Measurements from ENCODE around the gene SLC3A2. TPM values are rescaled to one million over a fixed set of nuclear protein-coding genes. Genes with fewer than 3 reads are reported as not detected.

Gene SLC3A2
- total RNA-seq, 1 donor from 2014 or later = 1,548 TPM

GRCh38 chr11:62883673-62884072, 3.0 kb downstream of the SLC3A2 start:
- FAIRE-seq = no peak
- TF ChIP-seq CTCF (IDR thresholded peaks at IDR 0.05; ENCODE audit: insufficient read depth, low read length, severe bottlenecking) = no peak
- no peak for DNase-seq (ENCODE audit: low read depth)
- peaks cover 49% of the 10 kb centered on the region for H3K36me3 ChIP-seq (ENCODE audit: control insufficient read depth, insufficient read depth, low read length)
- no peaks in the 10 kb centered on the region for H3K27me3 ChIP-seq (ENCODE audit: control insufficient read depth, insufficient read depth, low read length)
- peak overlapping the region; percentile 85 for H3K4me3 ChIP-seq (ENCODE audit: low read depth, low read length)

DNA sequence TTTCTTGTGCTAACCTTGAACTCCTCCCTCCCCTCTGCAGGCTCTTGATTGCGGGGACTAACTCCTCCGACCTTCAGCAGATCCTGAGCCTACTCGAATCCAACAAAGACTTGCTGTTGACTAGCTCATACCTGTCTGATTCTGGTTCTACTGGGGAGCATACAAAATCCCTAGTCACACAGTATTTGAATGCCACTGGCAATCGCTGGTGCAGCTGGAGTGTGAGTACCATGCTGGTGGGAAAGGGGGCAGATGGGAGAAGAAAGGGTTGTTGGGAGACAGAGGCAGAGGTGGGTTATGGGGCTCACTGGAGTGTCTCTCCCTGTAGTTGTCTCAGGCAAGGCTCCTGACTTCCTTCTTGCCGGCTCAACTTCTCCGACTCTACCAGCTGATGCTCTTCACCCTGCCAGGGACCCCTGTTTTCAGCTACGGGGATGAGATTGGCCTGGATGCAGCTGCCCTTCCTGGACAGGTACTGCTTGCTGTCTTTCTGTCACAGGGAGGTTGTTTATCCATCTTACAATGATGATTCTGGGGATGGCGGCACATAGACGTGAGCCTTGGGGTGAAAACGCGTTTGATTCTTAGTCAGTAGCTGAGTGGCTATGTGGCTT, 4.5 kb downstream of the SLC3A2 start:
- H3K36me3 ChIP-seq (ENCODE audit: control insufficient read depth, insufficient read depth, low read length) = peaks cover 50% of the 10 kb centered on the region
- FAIRE-seq (no peak), DNase-seq (ENCODE audit: low read depth) (no peak)
- H3K27me3 ChIP-seq (ENCODE audit: control insufficient read depth, insufficient read depth, low read length) = no peaks in the 10 kb centered on the region
- no peak for TF ChIP-seq CTCF (IDR thresholded peaks at IDR 0.05; ENCODE audit: insufficient read depth, low read length, severe bottlenecking)
- H3K4me3 ChIP-seq (ENCODE audit: low read depth, low read length) = no peak overlapping the region

DNA sequence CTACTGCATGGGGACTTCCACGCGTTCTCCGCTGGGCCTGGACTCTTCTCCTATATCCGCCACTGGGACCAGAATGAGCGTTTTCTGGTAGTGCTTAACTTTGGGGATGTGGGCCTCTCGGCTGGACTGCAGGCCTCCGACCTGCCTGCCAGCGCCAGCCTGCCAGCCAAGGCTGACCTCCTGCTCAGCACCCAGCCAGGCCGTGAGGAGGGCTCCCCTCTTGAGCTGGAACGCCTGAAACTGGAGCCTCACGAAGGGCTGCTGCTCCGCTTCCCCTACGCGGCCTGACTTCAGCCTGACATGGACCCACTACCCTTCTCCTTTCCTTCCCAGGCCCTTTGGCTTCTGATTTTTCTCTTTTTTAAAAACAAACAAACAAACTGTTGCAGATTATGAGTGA, 7.7 kb downstream of the SLC3A2 start:
- FAIRE-seq = no peak
- Histone ChIP-seq H3K36me3 (ENCODE audit: control insufficient read depth, insufficient read depth, low read length) (peaks cover 40% of the 10 kb centered on the region), H3K27me3 (ENCODE audit: control insufficient read depth, insufficient read depth, low read length) (no peaks in the 10 kb centered on the region), H3K4me3 (ENCODE audit: low read depth, low read length) (no peak overlapping the region)
- DNase-seq (ENCODE audit: low read depth) = no peak
- no peak for TF ChIP-seq CTCF (IDR thresholded peaks at IDR 0.05; ENCODE audit: insufficient read depth, low read length, severe bottlenecking)

- no peak for FAIRE-seq
Measured at GRCh38 chr11:62889126-62889483, 8.4 kb downstream of the SLC3A2 start.

DNA sequence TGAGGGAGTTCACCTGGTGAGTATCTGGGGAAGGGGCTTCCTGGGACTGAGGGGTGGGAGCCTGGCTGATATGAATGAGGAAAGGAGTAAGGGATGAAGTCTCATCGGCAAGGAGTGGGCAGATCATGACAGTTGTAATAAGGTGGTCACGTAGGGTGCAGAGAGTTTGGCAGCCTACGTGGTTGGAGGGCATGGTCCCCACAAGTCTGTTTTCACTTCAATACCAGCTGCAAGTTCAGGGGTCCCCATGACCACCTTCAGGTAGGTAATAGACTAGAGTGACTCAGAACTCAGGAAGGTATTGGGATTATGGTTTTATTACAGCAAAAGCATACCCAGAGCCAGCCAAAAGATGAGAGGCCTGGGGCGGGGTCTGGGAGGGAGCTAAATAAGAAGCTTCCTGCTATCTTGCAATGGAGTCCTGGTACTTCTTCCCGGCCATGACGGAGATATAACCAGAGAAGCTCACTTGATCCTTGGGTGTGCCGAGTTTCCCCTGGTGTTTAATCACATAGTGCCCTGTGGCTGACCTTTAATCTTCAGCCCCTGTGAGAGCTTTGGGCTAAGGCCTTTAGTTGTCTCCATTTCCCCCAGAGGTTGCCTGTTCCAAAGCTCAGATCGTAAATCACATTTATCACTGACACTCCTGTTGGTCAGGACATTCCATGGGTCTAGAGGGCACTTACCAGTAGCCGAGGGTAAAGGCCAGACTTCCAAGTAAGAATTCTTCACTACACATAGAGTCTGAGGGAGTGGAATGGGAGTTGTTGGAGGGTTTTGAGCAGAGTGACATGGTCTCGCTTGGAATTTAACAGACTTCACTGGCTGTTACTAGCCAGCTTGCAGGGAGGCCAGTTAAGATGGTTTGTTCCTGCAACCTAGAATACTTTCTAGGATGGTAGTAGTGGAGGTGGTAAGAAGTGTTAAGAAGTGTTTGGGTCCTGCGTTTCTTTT, 9.1 kb downstream of the SLC3A2 start:
- DNase-seq (ENCODE audit: low read depth) (no peak), FAIRE-seq (no peak)
- H3K4me3 ChIP-seq (ENCODE audit: low read depth, low read length) = no peak overlapping the region
- H3K27me3 ChIP-seq (ENCODE audit: control insufficient read depth, insufficient read depth, low read length) = no peaks in the 10 kb centered on the region
- TF ChIP-seq CTCF (IDR thresholded peaks at IDR 0.05; ENCODE audit: insufficient read depth, low read length, severe bottlenecking) = no peak
- peaks cover 29% of the 10 kb centered on the region for H3K36me3 ChIP-seq (ENCODE audit: control insufficient read depth, insufficient read depth, low read length)

More at GRCh38 chr11:62889126-62889483, 8.4 kb downstream of the SLC3A2 start:
- DNase-seq (ENCODE audit: low read depth) = no peak
- no peak overlapping the region for H3K4me3 ChIP-seq (ENCODE audit: low read depth, low read length)
- H3K36me3 ChIP-seq (ENCODE audit: control insufficient read depth, insufficient read depth, low read length) = peaks cover 34% of the 10 kb centered on the region
- TF ChIP-seq CTCF (IDR thresholded peaks at IDR 0.05; ENCODE audit: insufficient read depth, low read length, severe bottlenecking) = no peak
- no peaks in the 10 kb centered on the region for H3K27me3 ChIP-seq (ENCODE audit: control insufficient read depth, insufficient read depth, low read length)

Measured in bronchial epithelial cell (primary cell).